GM18519 (cell line): Measurements from ENCODE around the gene GAB2.
"Not testable (repeated sequence)": the region's sequence is repeated elsewhere in the genome, so short reads cannot be mapped to it uniquely, and the experiment has no call there.

ENCODE experiments used
- ATAC-seq: cut with Tn5 transposase; IDR thresholded peaks from one replicate; pipeline ENCODE4 v1.9.1; 2021; ENCODE audit warnings: mild to moderate bottlenecking, moderate library complexity; ENCODE audit not compliant: unreplicated experiment, low FRiP score

GAB2 gene

DNA sequence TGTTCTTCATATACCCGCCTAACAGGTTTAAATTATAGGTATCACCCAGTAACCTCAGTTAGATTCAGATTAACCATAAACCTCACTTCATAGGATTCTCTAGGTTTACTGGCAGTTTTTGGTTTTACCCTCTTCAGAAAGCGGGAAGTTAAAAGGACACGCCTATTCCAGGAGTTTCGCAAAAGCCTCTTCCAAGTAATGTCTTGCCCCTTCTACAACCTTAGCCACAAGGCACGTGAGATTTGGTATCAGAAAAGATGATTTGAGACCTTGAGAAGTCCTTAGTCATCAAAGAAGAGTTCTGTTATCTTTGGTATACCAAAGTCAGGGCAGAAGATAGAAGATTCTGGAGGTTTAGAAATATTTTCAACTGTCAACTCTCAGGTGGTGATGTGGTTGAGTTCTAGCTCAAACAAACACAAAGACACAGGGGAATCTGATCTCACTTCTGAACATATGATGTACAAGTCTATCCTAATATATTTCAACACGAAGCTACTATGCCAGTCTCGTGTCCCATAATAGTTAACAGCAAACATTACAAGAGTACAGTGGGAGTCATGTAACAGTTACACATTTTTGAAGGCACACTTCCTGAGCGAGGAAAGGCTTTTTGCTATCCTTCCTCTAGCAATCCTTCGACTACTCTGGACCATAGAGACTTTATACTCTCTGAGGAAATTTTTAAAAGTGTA is 125.4 kb downstream of the GAB2 start:
- no peak for ATAC-seq

DNA sequence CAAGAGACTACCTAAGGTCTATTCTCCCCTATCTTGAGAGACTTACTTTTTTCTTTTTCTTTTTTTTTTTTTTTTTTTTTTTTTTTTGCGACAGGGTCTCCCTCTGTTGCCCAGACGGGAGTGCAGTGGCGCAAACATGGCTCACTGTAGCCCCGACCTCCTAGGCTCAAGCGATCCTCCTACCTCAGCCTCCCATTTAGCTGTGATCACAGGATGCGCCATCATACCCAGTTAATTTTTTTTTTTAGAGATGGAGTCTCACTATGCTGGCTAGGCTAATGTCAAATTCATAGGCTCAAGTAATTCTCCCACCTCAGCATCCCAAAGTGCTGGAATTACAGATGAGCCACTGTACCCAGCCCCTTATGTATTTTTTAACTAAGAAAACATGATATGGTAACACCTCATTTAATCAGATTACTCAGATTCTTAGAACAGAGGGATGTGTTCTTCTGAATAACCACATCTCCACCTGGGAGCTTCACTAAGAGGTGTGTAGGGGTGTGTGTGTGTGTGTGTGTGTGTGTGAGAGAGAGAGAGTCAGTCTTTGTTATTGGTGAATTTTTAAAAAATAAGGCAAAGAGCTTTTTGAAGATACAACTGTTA is 126.0 kb downstream of the GAB2 start:
- no peak for ATAC-seq

DNA sequence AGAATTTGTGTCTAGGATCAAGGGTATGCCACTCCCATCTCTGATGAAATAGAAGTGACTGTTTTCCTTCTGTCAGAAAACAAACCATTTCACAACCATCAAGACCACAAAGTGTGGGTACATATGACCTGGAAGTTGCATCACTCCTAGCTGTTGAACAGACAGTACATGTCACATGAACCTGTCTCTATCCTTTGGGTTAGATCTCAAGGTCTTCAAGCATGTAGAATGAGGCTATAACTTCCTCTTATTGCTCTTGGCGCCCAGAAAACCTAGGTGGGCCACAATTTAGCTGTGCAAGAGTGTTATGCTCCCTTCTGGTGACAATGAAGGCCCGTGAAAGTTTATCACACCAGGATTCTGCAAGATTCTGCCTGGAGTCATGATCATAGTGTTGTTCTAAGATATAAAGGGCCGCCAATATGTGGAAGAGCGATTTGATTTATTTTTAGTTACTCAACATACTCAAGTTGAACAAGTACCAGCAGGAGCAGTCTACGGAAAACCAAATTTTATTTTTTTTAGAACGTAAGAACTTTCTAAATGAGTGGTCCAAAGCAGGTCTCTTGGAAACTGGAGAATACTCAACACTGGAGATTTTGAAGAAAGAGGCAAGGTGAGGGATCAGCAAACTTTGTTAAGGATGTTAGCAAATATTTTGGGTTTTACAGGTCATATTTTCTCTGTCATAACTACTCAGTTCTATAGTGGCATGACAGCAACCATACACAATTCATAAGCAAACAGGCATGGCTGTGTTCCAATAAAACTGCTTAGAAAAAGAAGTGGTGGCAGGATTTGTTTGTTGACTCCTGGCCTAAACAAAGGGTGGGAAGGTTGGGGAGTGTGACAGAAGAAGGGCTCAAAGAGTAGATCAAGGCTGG is 127.1 kb downstream of the GAB2 start:
- ATAC-seq: no peak

DNA sequence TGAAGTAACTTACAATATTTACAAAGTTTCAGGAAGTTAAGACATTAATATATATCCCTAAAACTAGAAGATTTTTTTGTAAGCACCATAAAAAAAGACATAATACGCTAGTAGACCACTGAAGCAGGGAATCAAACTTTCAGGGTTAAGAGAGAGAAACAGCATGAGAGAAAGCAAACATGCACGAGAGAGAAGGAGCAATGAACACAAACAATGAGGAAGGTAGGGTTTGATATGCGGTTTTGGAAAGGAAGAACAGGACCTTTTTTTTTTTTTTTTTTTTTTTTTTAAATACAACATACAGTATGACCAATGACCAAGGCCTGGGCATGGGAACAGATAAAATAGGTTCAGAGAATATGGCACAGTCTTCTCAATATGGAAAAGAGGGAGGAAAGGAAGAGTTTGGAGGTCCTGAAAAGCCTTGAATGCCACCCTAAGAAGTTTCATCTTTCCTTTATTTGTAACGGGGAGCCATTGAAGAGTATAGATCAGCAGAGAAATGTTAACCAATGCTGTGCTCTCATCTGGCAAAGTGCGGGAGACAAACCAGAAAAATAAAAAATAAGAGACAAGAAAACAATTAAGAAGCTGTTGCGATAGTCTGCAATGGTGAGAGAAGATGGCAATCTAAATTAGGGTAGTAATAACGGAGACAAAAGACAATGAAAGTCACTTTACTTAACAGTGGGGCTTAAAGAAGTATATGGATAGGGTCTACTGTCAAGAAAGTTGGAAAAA is 127.9 kb downstream of the GAB2 start:
- ATAC-seq: no peak

DNA sequence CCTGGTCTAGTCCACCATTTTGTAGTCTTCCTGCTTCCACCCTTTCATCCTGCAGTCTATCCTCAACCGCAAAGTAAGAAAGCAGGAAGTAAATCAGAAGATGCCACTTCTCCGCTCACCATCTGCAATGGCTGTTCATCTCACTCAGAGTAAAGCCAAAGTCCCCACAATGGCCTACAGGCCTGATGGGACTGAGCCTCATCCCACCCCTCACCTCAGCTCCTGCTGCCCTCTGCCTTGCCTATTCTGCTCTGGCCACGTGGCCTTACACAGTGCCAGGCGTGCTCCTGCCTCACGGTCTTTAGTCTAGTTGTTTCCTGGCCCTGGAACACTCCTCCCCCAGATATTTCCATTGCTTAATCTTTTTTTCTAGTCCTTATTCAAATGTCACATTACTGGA is 133.4 kb downstream of the GAB2 start:
- ATAC-seq: no peak

- ATAC-seq: no peak
Observed at GRCh38 chr11:78282821-78283220, 134.8 kb downstream of the GAB2 start.

- no peak for ATAC-seq
Observed at GRCh38 chr11:78281511-78281910, 136.1 kb downstream of the GAB2 start.

GRCh38 chr11:78277314-78277994 is 140.2 kb downstream of the GAB2 start:
- ATAC-seq: no peak

GRCh38 chr11:78276311-78276710 is 141.3 kb downstream of the GAB2 start:
- ATAC-seq: no peak

GRCh38 chr11:78274739-78275138 is 142.9 kb downstream of the GAB2 start:
- ATAC-seq: no peak

DNA sequence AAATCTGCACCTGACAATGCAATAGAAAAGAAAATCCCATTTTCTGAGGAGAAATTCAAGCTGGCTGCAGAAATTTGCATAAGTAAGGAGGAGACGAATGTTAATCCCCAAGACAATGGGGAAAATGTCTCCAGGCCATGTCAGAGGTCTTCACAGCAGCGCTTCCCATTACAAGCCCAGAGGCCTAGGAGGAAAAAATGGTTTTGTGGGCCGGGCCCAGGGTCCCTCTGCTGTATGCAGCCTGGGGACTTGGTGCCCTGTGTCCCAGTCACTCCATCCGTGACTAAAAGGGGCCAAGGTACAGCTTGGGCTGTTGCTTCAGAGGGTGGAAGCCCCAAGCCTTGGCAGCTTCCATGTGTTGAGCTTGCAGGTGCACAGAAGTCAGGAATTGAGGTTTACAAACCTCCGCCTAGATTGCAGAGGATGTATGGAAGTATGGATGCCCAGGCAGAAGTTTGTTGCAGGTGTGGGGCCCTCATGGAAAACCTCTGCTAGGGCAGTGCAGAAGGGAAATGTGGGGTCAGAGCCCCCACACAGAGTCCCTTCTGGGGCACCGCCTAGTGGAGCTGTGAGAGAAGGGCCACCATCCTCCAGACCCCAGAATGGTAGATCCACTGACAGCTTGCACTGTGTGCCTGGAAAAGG is 144.9 kb downstream of the GAB2 start:
- not testable (repeated sequence) for ATAC-seq

GRCh38 chr11:78271801-78272200 is 145.8 kb downstream of the GAB2 start:
- ATAC-seq: not testable (repeated sequence)

GRCh38 chr11:78270971-78271370 is 146.6 kb downstream of the GAB2 start:
- ATAC-seq: no peak

GRCh38 chr11:78269806-78270205 is 147.8 kb downstream of the GAB2 start:
- no peak for ATAC-seq

GRCh38 chr11:78268591-78269410 is 148.8 kb downstream of the GAB2 start:
- no peak for ATAC-seq

DNA sequence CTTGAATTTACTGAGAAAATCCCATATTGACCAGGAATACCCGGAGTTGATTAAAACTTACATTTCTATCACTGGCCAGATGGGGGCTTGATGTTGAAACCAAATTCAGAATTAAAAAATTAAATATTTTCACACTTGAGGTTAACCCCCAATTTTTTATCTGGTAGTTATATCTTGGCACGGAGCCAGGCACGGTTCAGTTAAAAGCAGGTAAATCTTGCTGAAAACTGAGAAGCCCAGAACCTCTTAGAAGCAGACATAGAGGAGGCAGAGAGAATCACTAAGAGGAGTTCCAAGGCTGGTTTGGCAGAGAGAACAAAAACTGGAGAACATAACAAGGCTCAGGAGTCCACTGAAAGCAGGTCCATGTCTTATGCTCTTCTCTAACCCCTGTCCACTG is 151.2 kb downstream of the GAB2 start:
- no peak for ATAC-seq

DNA sequence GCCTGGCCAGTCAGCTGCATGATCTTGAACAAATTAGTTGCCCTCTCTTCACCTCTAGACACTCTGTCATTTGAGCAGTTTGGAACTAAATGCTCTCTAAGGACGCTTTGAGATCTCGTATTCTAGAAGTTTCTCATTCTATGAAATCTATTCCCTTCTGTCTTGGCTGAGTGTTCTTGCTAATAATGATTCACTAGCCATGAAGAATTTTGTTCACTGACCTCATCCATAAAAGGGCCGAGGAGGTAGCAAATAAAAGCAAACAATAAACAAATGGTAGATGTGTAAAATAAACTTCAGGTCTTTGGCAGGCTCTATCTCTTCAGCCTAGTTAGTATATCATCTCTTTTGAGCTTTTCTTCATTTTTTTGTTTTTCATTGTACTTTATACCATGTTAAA is 152.3 kb downstream of the GAB2 start:
- no peak for ATAC-seq

DNA sequence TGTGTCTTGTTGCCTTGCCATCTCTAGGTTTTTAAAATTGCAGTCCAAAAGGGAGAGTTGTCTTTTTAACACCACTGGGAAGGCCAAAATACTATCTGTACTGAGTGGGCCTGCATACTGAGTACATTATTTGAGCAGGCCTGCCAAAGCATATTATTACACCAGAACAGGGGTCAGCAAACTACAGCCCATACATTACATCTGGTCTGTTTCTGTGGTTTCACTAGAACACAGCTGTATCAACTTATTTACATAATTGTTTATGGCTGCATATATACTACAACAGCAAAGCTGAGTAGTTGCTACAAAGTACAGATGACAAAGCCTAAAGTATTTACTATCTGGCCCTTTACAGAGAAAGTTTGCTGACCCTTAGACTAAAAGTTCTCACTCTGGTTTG is 154.9 kb downstream of the GAB2 start:
- ATAC-seq: no peak

DNA sequence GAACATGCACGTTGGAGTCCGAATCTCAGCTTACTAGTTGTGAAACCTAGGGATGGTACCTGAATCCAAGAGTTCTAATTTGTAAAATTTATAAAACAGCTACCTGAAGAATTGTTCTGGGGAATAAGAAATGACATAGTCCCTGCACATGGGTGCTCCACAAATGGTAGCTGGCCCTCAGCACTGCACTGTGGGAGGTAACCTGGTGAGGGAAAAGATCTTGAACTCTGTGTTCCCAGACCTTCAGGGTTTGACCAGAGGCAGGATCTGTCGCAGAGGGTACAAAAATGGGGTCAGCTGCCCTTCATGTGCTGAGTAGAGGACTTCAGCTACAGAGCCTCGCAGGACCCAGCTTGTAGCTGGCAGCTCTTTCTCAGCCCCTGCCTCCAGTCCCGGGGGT is 155.4 kb downstream of the GAB2 start:
- ATAC-seq: no peak
